ENCODE measurements around the gene RCSD1. TPM values are rescaled to one million over a fixed set of nuclear protein-coding genes. Genes with fewer than 3 reads are reported as not detected.
"Not testable (repeated sequence)": the region's sequence is repeated elsewhere in the genome, so short reads cannot be mapped to it uniquely, and the experiment has no call there.

The RCSD1 gene
- polyA plus RNA-seq, 1 donor: 7.4 TPM

DNA sequence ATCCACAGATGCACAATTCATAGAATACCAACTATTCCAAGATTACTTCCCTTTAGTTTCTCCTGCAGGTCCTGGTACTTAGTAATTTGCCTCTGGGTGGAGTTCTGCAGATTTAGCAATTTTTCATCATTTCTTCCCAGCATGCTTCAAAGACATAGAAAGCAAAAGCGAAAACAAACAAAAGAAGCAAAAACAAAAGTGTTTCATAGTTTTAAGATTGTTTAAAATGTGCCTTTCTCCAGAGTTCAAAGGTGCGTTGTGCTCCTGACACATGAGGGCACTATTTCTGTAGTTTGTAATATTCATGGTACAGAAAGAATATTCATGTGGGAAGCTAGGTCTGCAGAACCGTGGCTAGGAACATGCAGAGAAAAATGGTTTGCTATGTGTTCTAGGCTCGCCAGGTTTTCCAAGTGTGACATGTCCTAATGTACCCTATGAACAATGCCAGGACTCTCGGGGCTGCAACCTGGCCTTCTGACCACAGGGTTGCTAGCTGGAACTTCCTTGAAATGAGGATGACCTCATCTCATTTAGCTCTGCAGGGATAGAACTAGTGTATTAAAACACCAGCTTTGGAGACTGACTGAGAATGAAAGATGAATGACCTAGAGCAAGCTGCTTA lies 30.0 kb upstream of the RCSD1 start:
- peaks cover 8% of the 10 kb centered on the region for H3K4me1 ChIP-seq (ENCODE audit: control insufficient read depth, insufficient read depth, low read length)
- H3K36me3 ChIP-seq (ENCODE audit: control insufficient read depth, insufficient read depth, low read length): no peaks in the 10 kb centered on the region
- no peaks in the 10 kb centered on the region for H3K27me3 ChIP-seq (ENCODE audit: control insufficient read depth, insufficient read depth, low read length)
- no peak overlapping the region for H3K4me3 ChIP-seq (ENCODE audit: low read length)
- no peaks in the 10 kb centered on the region for H3K9me3 ChIP-seq (ENCODE audit: control insufficient read depth, low read depth, low read length)
- peak; percentile 38 to 50 for DNase-seq
- WGBS (ENCODE audit: insufficient coverage, low lambda C conversion rate): 100% methylated on average over 1 of the region's 5 CpGs
- no peak overlapping the region for H3K27ac ChIP-seq (ENCODE audit: low read length)

DNA sequence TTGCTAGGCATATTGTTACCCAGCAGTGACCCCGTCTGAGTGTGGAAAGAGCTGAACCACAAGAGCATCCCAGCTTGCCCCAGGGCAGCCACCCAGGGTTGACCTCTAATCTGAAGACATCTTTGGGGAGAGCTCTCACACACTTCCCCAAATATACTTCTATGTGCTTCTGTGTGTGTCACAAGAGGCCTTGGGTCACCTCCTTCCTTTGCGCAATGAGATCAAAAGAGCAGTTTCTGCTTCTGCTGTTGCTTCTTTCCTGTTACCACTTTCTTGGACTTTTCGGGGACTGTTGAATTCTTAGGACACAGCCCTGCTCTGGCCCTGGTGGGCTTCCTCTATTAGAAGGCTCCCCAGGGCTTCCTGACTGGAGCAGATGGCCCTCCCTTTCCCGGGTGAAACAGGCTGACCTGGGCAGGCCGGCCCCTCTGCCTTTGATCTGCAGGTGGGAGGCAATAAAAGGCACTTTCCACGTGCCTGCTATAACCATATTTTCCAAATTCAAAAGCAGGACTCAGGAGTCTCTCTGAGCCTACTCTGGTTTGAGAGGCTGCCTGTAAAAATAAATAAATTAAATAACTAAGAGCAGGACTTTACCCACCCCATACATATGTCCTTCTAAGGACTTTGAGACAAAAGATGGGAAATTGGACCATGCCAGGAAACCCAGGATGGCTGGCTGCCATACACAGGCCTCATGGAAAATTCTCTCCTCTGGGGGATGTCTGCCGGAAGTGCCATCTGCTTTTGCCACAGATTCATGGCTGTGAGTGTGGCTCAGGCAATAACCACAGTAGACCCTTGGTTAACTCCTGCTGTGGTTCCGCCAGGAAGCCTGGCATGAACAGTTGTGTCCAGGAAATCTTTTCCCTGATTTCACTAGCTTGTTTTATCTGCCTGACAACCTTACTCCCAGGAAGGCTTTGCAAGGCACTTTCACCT lies 28.3 kb upstream of the RCSD1 start:
- no peaks in the 10 kb centered on the region for H3K36me3 ChIP-seq (ENCODE audit: control insufficient read depth, insufficient read depth, low read length)
- no peaks in the 10 kb centered on the region for H3K9me3 ChIP-seq (ENCODE audit: control insufficient read depth, low read depth, low read length)
- H3K27ac ChIP-seq (ENCODE audit: low read length): no peak overlapping the region
- peak; percentile 12 to 40 for DNase-seq
- H3K4me3 ChIP-seq (ENCODE audit: low read length): no peak overlapping the region
- 60% methylated on average over 1 of the region's 8 CpGs for WGBS (ENCODE audit: insufficient coverage, low lambda C conversion rate)
- H3K27me3 ChIP-seq (ENCODE audit: control insufficient read depth, insufficient read depth, low read length): no peaks in the 10 kb centered on the region
- H3K4me1 ChIP-seq (ENCODE audit: control insufficient read depth, insufficient read depth, low read length): peaks cover 8% of the 10 kb centered on the region

DNA sequence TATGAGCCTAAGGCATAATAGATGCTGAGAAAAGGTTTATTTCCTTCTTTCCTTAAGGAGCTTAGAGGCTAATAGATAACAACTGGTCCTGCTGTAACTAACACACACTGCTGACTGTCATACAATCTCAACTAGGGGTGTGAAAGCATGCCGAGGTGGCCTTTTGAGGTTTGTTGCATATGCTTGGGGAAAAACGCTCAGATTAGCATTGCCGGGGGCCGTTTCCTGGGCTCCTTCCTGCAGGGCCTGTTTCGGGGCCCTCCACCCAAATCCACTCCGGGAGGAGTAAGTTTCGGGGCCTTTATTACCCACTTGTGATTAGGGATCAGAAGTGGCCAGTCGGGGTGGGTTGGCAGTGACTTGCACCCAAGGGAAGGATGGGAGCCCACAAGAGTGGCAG lies 27.2 kb upstream of the RCSD1 start:
- no peak overlapping the region for H3K27ac ChIP-seq (ENCODE audit: low read length)

DNA sequence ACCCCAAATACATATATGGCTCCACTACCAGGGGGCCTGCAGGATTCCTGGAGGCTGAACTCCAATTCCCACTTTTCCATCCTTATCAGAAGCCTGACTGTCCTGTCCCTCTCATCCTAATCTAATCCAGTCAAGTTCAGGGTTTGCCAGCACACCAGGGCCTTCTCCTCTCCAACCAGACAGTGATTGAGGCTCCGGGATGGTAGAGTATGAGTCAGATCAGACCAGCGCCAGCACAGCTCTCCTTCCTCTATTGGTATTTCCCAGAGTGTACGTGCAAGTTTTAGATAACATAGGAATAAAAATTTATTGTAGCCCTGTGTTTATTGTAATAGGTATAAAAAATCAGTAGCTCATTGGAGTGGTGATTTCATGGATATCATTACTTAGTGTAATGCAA lies 24.5 kb upstream of the RCSD1 start:
- Histone ChIP-seq H3K4me3 (ENCODE audit: low read length) (no peak overlapping the region), H3K36me3 (ENCODE audit: control insufficient read depth, insufficient read depth, low read length) (no peaks in the 10 kb centered on the region), H3K4me1 (ENCODE audit: control insufficient read depth, insufficient read depth, low read length) (peaks cover 8% of the 10 kb centered on the region), H3K27ac (ENCODE audit: low read length) (no peak overlapping the region), H3K27me3 (ENCODE audit: control insufficient read depth, insufficient read depth, low read length) (no peaks in the 10 kb centered on the region), H3K9me3 (ENCODE audit: control insufficient read depth, low read depth, low read length) (peaks cover 4% of the 10 kb centered on the region)
- no peak for DNase-seq
- 90% methylated on average over 2 of the region's 3 CpGs for WGBS (ENCODE audit: insufficient coverage, low lambda C conversion rate)

More for the DNA sequence above, 27.2 kb upstream of the RCSD1 start:
- Histone ChIP-seq H3K9me3 (ENCODE audit: control insufficient read depth, low read depth, low read length) (peaks cover 4% of the 10 kb centered on the region), H3K4me3 (ENCODE audit: low read length) (no peak overlapping the region), H3K4me1 (ENCODE audit: control insufficient read depth, insufficient read depth, low read length) (peaks cover 8% of the 10 kb centered on the region), H3K36me3 (ENCODE audit: control insufficient read depth, insufficient read depth, low read length) (no peaks in the 10 kb centered on the region), H3K27me3 (ENCODE audit: control insufficient read depth, insufficient read depth, low read length) (no peaks in the 10 kb centered on the region)
- DNase-seq: no peak
- no CpG with 5 or more reads among the region's 8 CpGs for WGBS (ENCODE audit: insufficient coverage, low lambda C conversion rate)

DNA sequence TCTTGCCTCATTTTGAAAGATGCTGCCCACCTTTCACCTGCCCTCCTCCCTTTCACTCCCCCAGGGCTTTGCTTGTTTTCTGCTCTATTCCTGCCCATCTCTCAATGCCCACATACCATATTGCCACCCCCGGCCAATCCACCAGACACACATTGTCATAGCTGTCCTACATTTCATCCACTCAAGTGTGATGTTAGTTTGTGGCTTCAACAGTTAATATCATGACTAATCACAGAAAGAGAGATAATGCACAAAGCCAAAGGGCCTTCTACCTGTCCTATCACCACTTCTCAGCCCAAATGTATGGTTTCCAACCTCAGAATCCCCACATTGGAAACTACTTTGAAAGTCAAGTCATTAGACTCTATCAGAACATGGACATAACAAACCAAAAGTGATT lies 18.0 kb upstream of the RCSD1 start:
- Histone ChIP-seq H3K27me3 (ENCODE audit: control insufficient read depth, insufficient read depth, low read length) (no peaks in the 10 kb centered on the region), H3K36me3 (ENCODE audit: control insufficient read depth, insufficient read depth, low read length) (no peaks in the 10 kb centered on the region), H3K9me3 (ENCODE audit: control insufficient read depth, low read depth, low read length) (peaks cover 11% of the 10 kb centered on the region), H3K4me1 (ENCODE audit: control insufficient read depth, insufficient read depth, low read length) (no peaks in the 10 kb centered on the region), H3K4me3 (ENCODE audit: low read length) (no peak overlapping the region), H3K27ac (ENCODE audit: low read length) (no peak overlapping the region)
- WGBS (ENCODE audit: insufficient coverage, low lambda C conversion rate): no CpG with 5 or more reads among the region's 1 CpG
- no peak for DNase-seq

DNA sequence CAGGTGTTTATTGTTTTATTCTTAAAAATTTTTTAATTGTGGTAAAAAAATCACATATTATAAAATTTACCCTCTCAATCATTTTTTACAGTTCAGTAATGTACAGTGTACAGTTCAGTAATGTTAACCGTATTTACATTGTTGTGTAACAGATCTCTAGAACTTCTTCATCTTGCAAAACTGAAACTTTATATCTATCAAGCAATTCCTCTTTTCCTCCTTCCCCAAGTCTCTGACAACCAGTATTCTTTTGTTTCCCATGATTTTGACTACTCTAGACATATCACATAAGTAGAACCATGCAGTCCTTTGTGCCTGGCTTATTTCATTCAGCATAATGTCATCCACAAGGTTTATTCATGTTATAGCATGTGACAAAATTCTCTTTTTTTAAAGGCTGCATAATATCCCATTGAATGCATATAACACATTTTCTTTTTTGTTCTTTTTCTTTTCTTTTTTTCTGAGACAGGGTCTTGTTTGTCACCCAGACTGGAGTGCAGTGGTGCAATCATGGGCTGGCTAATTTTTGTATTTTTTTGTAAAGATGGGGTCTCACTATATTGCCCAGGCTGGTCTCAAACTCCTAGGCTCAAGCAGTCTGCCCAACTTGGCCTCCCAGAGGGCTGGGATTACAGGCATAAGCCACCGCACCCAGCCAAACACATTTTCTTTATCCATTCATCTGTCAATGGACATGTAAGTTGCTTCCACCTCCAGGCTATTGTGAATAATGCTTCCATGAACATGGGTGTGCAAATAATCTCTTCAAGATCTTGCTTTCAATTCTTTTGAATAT lies 17.2 kb upstream of the RCSD1 start:
- Histone ChIP-seq H3K4me3 (ENCODE audit: low read length) (no peak overlapping the region), H3K9me3 (ENCODE audit: control insufficient read depth, low read depth, low read length) (peaks cover 7% of the 10 kb centered on the region), H3K4me1 (ENCODE audit: control insufficient read depth, insufficient read depth, low read length) (no peaks in the 10 kb centered on the region), H3K27me3 (ENCODE audit: control insufficient read depth, insufficient read depth, low read length) (no peaks in the 10 kb centered on the region), H3K36me3 (ENCODE audit: control insufficient read depth, insufficient read depth, low read length) (no peaks in the 10 kb centered on the region), H3K27ac (ENCODE audit: low read length) (no peak overlapping the region)
- DNase-seq: no peak
- WGBS (ENCODE audit: insufficient coverage, low lambda C conversion rate): 100% methylated on average over 1 of the region's 2 CpGs

DNA sequence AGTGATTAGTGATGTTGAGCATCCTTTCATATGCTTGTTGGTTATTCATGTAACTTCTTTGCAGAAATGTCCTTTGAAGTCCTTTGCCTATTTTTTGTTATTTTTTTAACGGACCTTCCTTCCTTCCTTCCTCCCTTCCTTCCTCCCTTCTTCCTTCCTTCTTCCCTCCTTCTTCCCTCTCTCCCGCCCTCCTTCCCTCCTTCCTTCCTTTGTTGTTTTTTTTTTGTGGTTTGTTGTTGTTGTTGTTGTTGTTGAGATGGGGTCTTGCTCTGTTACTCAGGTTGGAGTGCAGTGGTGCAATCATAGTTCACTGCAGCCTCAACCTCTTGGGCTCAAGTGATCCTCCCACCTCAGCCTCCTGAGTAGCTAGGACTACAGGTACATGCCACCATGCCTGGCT lies 16.0 kb upstream of the RCSD1 start:
- not testable (repeated sequence) for H3K27ac ChIP-seq (ENCODE audit: low read length); H3K4me1 ChIP-seq (ENCODE audit: control insufficient read depth, insufficient read depth, low read length); H3K4me3 ChIP-seq (ENCODE audit: low read length); H3K9me3 ChIP-seq (ENCODE audit: control insufficient read depth, low read depth, low read length); H3K36me3 ChIP-seq (ENCODE audit: control insufficient read depth, insufficient read depth, low read length); DNase-seq; H3K27me3 ChIP-seq (ENCODE audit: control insufficient read depth, insufficient read depth, low read length)
- WGBS (ENCODE audit: insufficient coverage, low lambda C conversion rate): 100% methylated on average over 1 of the region's 2 CpGs

DNA sequence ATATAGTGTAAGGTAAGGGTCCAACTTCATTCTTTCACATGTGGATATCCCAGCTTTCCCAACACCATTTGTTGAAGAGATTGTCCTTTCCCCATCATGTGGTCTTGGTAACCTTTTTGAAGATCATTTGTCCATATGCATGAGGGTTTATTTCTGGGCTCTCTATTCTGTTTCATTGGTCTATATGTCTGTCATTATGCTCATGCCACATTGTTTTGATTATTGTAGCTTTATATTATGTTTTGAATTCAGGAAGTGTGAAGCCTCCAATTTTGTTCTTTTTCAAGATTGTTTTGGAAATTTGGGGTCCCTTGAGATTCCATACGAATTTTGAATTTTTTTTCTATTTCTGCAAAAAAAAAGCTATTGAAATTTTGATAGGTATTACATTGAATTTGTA lies 15.2 kb upstream of the RCSD1 start:
- DNase-seq: no peak
- no peaks in the 10 kb centered on the region for H3K4me1 ChIP-seq (ENCODE audit: control insufficient read depth, insufficient read depth, low read length)
- H3K27ac ChIP-seq (ENCODE audit: low read length): no peak overlapping the region
- no peaks in the 10 kb centered on the region for H3K27me3 ChIP-seq (ENCODE audit: control insufficient read depth, insufficient read depth, low read length)
- H3K4me3 ChIP-seq (ENCODE audit: low read length): no peak overlapping the region
- WGBS (ENCODE audit: insufficient coverage, low lambda C conversion rate): 100% methylated on average over 1 of the region's 1 CpG
- H3K9me3 ChIP-seq (ENCODE audit: control insufficient read depth, low read depth, low read length): peaks cover 7% of the 10 kb centered on the region
- H3K36me3 ChIP-seq (ENCODE audit: control insufficient read depth, insufficient read depth, low read length): no peaks in the 10 kb centered on the region

DNA sequence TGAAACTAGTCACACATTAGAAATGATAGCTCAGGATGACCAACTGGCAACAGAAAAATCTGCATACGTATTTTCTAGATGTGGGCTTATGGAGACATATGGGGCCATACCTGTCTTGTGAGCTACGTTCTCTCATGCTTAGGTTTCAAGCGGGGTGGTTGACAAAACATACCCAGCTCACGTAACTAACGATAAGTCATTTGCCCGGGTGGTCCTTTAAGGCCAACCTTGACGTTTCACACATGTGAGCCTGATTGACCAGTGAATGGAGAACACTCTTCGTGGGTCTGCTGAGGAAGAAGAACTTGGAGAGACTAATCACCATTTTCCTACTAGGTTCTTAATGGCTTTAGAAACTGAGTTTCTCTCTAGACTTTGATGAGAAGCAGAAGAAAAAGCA lies 13.5 kb upstream of the RCSD1 start:
- Histone ChIP-seq H3K36me3 (ENCODE audit: control insufficient read depth, insufficient read depth, low read length) (no peaks in the 10 kb centered on the region), H3K27ac (ENCODE audit: low read length) (no peak overlapping the region), H3K9me3 (ENCODE audit: control insufficient read depth, low read depth, low read length) (peaks cover 7% of the 10 kb centered on the region), H3K4me1 (ENCODE audit: control insufficient read depth, insufficient read depth, low read length) (no peaks in the 10 kb centered on the region), H3K4me3 (ENCODE audit: low read length) (no peak overlapping the region), H3K27me3 (ENCODE audit: control insufficient read depth, insufficient read depth, low read length) (no peaks in the 10 kb centered on the region)
- WGBS (ENCODE audit: insufficient coverage, low lambda C conversion rate): 100% methylated on average over 2 of the region's 8 CpGs
- DNase-seq: no peak

Measured in large intestine (tissue), 3 donors.